Tibial artery (tissue), 4 donors: ENCODE data around the gene ADAMTS3.

Experiments
- DNase-seq, 2 donors: peaks; one replicate each; pipeline ENCODE4 v3.0.0-alpha.2; 2019
- H3K27ac ChIP-seq, 2 donors: fragments of 200-600 bp; sonication (generic) in 1 of 2; 1 replicate in 1 of 2; 2 replicates in 1 of 2; pipeline ENCODE4 v1.5.1; 2018 to 2019; ENCODE audit warnings: mild to moderate bottlenecking in 1 of 2
- H3K27me3 ChIP-seq, 2 donors: fragments of 200-600 bp; sonication (generic) in 1 of 2; one replicate each; pipeline versions ENCODE4 v1.5.1 to v1.6.0; 2016 to 2019
- H3K36me3 ChIP-seq, 3 donors: fragments of 200-600 bp; sonication (generic) in 2 of 3; one replicate each; pipeline ENCODE4 v1.5.1; 2016 to 2019; ENCODE audit warnings: mild to moderate bottlenecking in 2 of 3
- H3K4me1 ChIP-seq, 4 donors: fragments of 200-600 bp; sonication (generic) in 2 of 4; 1 replicate in 3 of 4; 2 replicates in 1 of 4; pipeline ENCODE4 v1.5.1; 2016 to 2019
- H3K4me3 ChIP-seq, 2 donors: fragments of 200-600 bp; sonication (generic) in 1 of 2; 1 replicate in 1 of 2; 2 replicates in 1 of 2; pipeline ENCODE4 v1.5.1; 2018 to 2019; ENCODE audit warnings: mild to moderate bottlenecking in 2 of 2
- H3K9me3 ChIP-seq, 3 donors: fragments of 200-600 bp; sonication (generic) in 1 of 3; one replicate each; pipeline ENCODE4 v1.5.1; 2016 to 2019
- intact Hi-C: fragments of 100-400 bp; cut with DNase I; formaldehyde crosslinking; loops from one replicate; pipeline ENCODE4 v1.15.0; 2023; ENCODE audit warnings: low total_unique reads
- TF ChIP-seq, protein P1 (sequence below), 2 experiments: fragments of 200-600 bp in 1 of 2; fragments of 450-650 bp in 1 of 2; IDR thresholded peaks; one replicate each; pipeline ENCODE4 v1.5.1; 2017 to 2019; ENCODE audit warnings: antibody characterized with exemption in 2 of 2, mild to moderate bottlenecking in 1 of 2, moderate library complexity in 1 of 2

The ADAMTS3 gene

DNA sequence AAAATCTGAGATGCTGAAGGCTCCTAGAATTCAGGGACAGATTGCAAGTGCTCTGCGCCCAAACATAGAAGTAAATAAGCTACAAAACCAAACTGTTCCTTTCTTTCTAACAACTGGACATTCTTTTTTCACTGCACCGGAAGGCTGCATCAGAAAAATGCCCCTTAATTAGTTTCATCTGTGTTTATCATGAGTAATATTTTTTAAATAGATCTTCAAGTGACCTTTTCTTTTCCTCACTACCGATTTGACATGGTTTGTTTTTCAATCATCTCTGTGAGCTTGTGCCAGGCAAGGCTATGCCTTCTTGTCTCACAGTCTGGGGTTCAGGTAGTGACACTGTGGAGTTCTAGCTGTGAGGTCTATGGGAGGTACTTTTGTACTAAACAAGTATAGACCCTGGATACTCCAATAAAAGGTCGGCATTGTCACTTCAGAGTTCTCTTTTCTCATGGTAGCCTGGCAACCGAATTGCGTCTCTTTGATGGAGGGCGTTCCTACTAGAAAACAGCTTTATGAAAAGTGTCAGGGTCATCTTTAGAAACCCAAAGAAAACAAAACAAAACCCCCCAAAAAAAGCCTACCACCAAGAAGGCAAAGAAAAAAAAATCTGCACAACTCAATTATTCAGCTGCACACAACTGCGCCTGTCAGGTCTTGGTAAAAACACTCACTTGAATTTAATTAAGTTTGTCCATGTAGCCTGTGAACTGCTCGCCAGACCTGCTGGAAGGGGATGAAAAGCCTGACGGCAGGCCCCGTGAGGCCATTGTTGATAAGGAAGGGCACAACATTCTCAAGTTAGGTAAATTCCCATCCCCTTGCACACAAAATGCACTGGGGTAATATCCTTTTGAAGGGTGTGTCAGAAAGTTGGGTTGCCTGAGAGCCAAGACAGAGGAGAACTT, 22.8 kb upstream of the ADAMTS3 start:
- H3K27me3 ChIP-seq: no peaks in the 10 kb centered on the region
- no peaks in the 10 kb centered on the region for H3K36me3 ChIP-seq
- H3K27ac ChIP-seq: no peak overlapping the region
- H3K9me3 ChIP-seq: no peaks in the 10 kb centered on the region
- no peak overlapping the region for H3K4me3 ChIP-seq
- DNase-seq: no peak
- TF ChIP-seq, protein P1, sequence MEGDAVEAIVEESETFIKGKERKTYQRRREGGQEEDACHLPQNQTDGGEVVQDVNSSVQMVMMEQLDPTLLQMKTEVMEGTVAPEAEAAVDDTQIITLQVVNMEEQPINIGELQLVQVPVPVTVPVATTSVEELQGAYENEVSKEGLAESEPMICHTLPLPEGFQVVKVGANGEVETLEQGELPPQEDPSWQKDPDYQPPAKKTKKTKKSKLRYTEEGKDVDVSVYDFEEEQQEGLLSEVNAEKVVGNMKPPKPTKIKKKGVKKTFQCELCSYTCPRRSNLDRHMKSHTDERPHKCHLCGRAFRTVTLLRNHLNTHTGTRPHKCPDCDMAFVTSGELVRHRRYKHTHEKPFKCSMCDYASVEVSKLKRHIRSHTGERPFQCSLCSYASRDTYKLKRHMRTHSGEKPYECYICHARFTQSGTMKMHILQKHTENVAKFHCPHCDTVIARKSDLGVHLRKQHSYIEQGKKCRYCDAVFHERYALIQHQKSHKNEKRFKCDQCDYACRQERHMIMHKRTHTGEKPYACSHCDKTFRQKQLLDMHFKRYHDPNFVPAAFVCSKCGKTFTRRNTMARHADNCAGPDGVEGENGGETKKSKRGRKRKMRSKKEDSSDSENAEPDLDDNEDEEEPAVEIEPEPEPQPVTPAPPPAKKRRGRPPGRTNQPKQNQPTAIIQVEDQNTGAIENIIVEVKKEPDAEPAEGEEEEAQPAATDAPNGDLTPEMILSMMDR (IDR thresholded peaks at IDR 0.05): no peak
- no peaks in the 10 kb centered on the region for H3K4me1 ChIP-seq
- intact Hi-C loops: no loop called here

DNA sequence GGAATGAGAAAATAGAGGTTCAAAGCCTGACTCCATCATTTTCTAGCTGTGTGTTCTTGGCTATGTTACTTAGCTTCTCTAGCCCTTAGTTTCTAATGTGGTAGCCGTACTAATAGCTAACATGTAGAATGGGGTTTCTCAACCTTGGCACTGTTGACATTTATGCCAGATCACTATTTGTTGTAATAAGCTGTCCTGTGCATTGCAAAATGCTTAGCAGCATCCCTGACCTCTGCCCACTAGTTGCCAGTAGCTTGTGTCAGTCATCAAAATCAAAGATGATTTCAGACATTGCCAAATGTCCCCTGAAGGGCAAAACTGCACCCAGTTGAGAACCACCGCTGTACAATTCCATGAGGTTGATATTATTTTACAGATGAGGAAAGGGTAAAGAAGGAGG, 18.3 kb upstream of the ADAMTS3 start:
- Histone ChIP-seq H3K27me3 (no peaks in the 10 kb centered on the region), H3K9me3 (no peaks in the 10 kb centered on the region), H3K27ac (no peak overlapping the region), H3K4me3 (no peak overlapping the region), H3K4me1 (no peaks in the 10 kb centered on the region), H3K36me3 (no peaks in the 10 kb centered on the region)
- intact Hi-C loops: no loop called here
- TF ChIP-seq, protein P1 (IDR thresholded peaks at IDR 0.05): no peak
- DNase-seq: no peak

DNA sequence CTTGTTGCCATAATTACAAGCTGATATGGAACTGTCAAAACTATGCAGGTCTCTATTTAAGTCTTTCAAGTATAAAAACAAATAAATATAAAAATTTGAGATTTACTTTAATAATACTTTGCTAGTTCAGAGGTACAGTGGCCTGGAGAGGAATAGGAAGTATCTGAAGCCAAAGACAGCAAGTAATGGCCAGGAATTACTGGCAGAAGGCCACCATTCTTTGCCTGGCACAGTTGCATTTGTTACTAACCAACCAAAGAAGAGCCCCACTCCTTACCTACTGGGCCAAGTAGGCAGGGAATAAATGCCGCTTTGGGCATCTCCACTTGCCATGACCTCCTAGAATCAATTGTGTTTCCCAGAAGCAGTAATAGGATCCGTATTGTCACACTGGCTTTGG, 13.8 kb upstream of the ADAMTS3 start:
- TF ChIP-seq, protein P1 (IDR thresholded peaks at IDR 0.05): no peak
- Histone ChIP-seq H3K4me3 (no peak overlapping the region), H3K4me1 (no peaks in the 10 kb centered on the region), H3K9me3 (no peaks in the 10 kb centered on the region), H3K27me3 (no peaks in the 10 kb centered on the region), H3K27ac (no peak overlapping the region), H3K36me3 (no peaks in the 10 kb centered on the region)
- intact Hi-C loops: no loop called here
- DNase-seq: no peak

DNA sequence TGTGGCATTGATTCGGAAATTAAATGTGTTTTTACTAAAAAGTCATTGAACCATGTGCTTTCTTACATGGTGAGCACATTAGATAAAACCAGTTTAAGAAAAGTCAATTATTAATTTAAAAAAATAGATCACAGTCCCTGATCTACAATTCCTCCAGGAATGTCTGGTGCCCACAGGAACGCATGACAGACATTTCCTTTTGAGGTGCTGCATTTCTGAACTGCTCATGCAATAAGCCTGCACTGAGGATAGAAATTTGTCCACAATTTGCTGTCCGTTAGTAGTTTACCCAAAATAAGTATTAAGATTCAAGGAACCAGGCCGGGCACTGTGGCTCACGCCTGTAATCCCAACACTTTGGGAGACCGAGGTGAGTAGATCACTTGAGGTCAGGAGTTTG, 8.2 kb upstream of the ADAMTS3 start:
- Histone ChIP-seq H3K27me3 (no peaks in the 10 kb centered on the region), H3K36me3 (no peaks in the 10 kb centered on the region), H3K4me3 (no peak overlapping the region), H3K4me1 (no peaks in the 10 kb centered on the region), H3K9me3 (no peaks in the 10 kb centered on the region), H3K27ac (no peak overlapping the region)
- no peak for DNase-seq
- TF ChIP-seq, protein P1 (IDR thresholded peaks at IDR 0.05): no peak
- intact Hi-C loops: no loop called here

DNA sequence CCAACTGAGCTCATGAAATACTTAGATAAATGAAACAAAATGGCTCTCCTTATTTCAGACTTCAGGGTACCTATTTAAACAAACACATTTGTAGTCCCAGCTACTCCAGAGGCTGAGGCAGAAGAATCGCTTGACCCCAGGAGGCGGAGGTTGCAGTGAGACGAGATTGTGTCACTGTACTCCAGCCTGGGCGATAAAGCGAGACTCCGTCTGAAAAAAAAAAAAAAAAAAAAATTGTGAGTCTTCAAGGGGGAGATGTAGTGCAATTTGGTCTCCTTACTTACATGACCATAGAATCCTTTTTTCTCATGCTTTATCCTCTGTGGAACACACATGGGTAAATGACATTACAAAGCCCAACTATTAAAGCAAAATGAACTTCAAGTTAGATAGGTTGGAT, 2.3 kb upstream of the ADAMTS3 start:
- H3K36me3 ChIP-seq: no peaks in the 10 kb centered on the region

More for the DNA sequence above, 2.3 kb upstream of the ADAMTS3 start:
- no peak overlapping the region for H3K4me3 ChIP-seq
- no peak for DNase-seq
- H3K4me1 ChIP-seq: peaks cover 0 to 14% (median 6%) of the 10 kb centered on the region in 4 donors
- H3K27me3 ChIP-seq: no peaks in the 10 kb centered on the region
- TF ChIP-seq, protein P1 (IDR thresholded peaks at IDR 0.05): no peak
- intact Hi-C loops: no loop called here
- H3K9me3 ChIP-seq: no peaks in the 10 kb centered on the region
- H3K27ac ChIP-seq: no peak overlapping the region
